SU-DHL-6 (cell line): ENCODE measurements around the gene FAM53A.

ENCODE experiments used
- CTCF ChIP-seq: fragments of 200-600 bp; sonication (generic); IDR thresholded peaks from one replicate; pipeline ENCODE4 v1.5.1; 2017; ENCODE audit warnings: antibody characterized with exemption, mild to moderate bottlenecking, low read length, moderate library complexity; ENCODE audit not compliant: insufficient read depth, poor library complexity, severe bottlenecking
- EZH2phosphoT487 ChIP-seq: fragments of 200-600 bp; sonication (generic), shearing (Covaris generic); conservative IDR thresholded peaks from 2 replicates; pipeline ENCODE4 v1.6.1; 2018; ENCODE audit warnings: mild to moderate bottlenecking, antibody characterized with exemption, low read length, moderate library complexity, mixed read lengths

GRCh38 chr4:1633993-1634392 lies 50.1 kb downstream of the FAM53A start:
- no peak for TF ChIP-seq CTCF
- TF ChIP-seq EZH2phosphoT487: no peak
